Activated T-helper 2 cell treated with anti-CD3 and anti-CD28 coated beads, Interferon-gamma antibody, Interleukin-2, Interleukin-4, amounts not matched to agents 10 μg/mL and 5 μg/mL and 100 μg/mL, durations not matched to agents 14 hours and 24 hours and 36 hours (primary cell): ENCODE results near the gene GTPBP6. TPM values are rescaled to one million over a fixed set of nuclear protein-coding genes. Genes with fewer than 3 reads are reported as not detected.

Experiments used
- total RNA-seq: library from RNA; stranded (reverse); gene quantifications from 2 replicates; pipeline ENCODE4 v1.2.3, GENCODE V29; 2022

Gene GTPBP6
- total RNA-seq, 1 donor from 2014 or later, result 65.5 TPM

Other genes starting within 250 kb of the GTPBP6 start
- gene PLCXD1, start 37.4 kb downstream of the GTPBP6 start, total RNA-seq, result 58.8 and 60.0 TPM in 2 replicates
- gene PPP2R3B, start 68.1 kb upstream of the GTPBP6 start, total RNA-seq, result 39.8 and 47.6 TPM in 2 replicates